H1 (cell line): Measurements from ENCODE around the gene THAP11. TPM values are rescaled to one million over a fixed set of nuclear protein-coding genes. Genes with fewer than 3 reads are reported as not detected.

Source experiments
- CBX8 ChIP-seq: fragments of 300-800, 300-1000 bp; sonication (generic); IDR thresholded peaks from 2 replicates; pipeline ENCODE4 v1.7.1; 2016; ENCODE audit warnings: low read depth, low read length, borderline replicate concordance
- CHD1 ChIP-seq: IDR thresholded peaks from 2 replicates; pipeline ENCODE4 v1.6.1; 2012; ENCODE audit warnings: low read depth, low read length, improper control_type of control experiment
- CREB1 ChIP-seq: IDR thresholded peaks from 2 replicates; pipeline ENCODE4 v1.6.1; 2012; ENCODE audit warnings: inconsistent platforms
- HDAC6 ChIP-seq: IDR thresholded peaks from one replicate; pipeline ENCODE4 v1.7.1; 2012; ENCODE audit warnings: low read depth, mild to moderate bottlenecking, inconsistent platforms, low read length, moderate library complexity
- KDM1A ChIP-seq: fragments of 200-600, 300-600 bp; sonication (generic); IDR thresholded peaks from 2 replicates; pipeline ENCODE4 v1.7.1; 2016; ENCODE audit warnings: mild to moderate bottlenecking, low read length, borderline replicate concordance
- TBP ChIP-seq: IDR thresholded peaks from 2 replicates; pipeline ENCODE4 v1.6.1; 2011; ENCODE audit warnings: low read depth, low read length, improper control_type of control experiment
- TEAD4 ChIP-seq: IDR thresholded peaks from 2 replicates; pipeline ENCODE4 v1.6.1; 2012; ENCODE audit warnings: low read depth, low read length, inconsistent platforms, mixed read lengths
- polyA plus RNA-seq, 7 experiments: library from polyadenylated mRNA; depleted of rRNA in 3 of 7; stranded (reverse) in 5 of 7; unstranded in 2 of 7; fragments of >200 nt in 5 of 7; fragments of 200-250 nt in 2 of 7; gene quantifications; 1 replicate in 5 of 7; 2 replicates in 1 of 7; 4 replicates in 1 of 7; pipeline versions ENCODE4 v1.2.1 to v1.2.3, GENCODE V29; 2011 to 2013; ENCODE audit warnings: missing spikeins in 2 of 7, mixed read lengths in 2 of 7
- total RNA-seq: library from RNA; stranded (reverse); fragmentation: NEBNext Ultra II Directional; extraction: Animal tissue kit (Norgen Biotek cat#: 25700); gene quantifications from 2 replicates; pipeline ENCODE4 v1.2.1, GENCODE V29; 2021
- TF ChIP-seq, protein P1 (sequence below): fragments of 300-600 bp; sonication (generic); IDR thresholded peaks from 2 replicates; pipeline ENCODE4 v1.7.1; 2012; ENCODE audit warnings: low read length, moderate library complexity, mild to moderate bottlenecking, inconsistent platforms; ENCODE audit not compliant: insufficient replicate concordance

The THAP11 gene
- total and polyA plus RNA-seq, 2 of the 8 experiments (the other 6 are each of a cell fraction or from before 2014, with no cell fraction given), result 50.8 to 54.8 TPM

- TF ChIP-seq TEAD4 (peak; percentile 46; the same call in 1 of the 2 replicates), CREB1 (peak; percentile 82), CBX8 (no peak), KDM1A (peak; percentile 74; the same call in 1 of the 2 replicates), TBP (peak; percentile 84; the same call in 1 of the 2 replicates), CHD1 (no peak), HDAC6 (no peak)
- TF ChIP-seq, protein P1, sequence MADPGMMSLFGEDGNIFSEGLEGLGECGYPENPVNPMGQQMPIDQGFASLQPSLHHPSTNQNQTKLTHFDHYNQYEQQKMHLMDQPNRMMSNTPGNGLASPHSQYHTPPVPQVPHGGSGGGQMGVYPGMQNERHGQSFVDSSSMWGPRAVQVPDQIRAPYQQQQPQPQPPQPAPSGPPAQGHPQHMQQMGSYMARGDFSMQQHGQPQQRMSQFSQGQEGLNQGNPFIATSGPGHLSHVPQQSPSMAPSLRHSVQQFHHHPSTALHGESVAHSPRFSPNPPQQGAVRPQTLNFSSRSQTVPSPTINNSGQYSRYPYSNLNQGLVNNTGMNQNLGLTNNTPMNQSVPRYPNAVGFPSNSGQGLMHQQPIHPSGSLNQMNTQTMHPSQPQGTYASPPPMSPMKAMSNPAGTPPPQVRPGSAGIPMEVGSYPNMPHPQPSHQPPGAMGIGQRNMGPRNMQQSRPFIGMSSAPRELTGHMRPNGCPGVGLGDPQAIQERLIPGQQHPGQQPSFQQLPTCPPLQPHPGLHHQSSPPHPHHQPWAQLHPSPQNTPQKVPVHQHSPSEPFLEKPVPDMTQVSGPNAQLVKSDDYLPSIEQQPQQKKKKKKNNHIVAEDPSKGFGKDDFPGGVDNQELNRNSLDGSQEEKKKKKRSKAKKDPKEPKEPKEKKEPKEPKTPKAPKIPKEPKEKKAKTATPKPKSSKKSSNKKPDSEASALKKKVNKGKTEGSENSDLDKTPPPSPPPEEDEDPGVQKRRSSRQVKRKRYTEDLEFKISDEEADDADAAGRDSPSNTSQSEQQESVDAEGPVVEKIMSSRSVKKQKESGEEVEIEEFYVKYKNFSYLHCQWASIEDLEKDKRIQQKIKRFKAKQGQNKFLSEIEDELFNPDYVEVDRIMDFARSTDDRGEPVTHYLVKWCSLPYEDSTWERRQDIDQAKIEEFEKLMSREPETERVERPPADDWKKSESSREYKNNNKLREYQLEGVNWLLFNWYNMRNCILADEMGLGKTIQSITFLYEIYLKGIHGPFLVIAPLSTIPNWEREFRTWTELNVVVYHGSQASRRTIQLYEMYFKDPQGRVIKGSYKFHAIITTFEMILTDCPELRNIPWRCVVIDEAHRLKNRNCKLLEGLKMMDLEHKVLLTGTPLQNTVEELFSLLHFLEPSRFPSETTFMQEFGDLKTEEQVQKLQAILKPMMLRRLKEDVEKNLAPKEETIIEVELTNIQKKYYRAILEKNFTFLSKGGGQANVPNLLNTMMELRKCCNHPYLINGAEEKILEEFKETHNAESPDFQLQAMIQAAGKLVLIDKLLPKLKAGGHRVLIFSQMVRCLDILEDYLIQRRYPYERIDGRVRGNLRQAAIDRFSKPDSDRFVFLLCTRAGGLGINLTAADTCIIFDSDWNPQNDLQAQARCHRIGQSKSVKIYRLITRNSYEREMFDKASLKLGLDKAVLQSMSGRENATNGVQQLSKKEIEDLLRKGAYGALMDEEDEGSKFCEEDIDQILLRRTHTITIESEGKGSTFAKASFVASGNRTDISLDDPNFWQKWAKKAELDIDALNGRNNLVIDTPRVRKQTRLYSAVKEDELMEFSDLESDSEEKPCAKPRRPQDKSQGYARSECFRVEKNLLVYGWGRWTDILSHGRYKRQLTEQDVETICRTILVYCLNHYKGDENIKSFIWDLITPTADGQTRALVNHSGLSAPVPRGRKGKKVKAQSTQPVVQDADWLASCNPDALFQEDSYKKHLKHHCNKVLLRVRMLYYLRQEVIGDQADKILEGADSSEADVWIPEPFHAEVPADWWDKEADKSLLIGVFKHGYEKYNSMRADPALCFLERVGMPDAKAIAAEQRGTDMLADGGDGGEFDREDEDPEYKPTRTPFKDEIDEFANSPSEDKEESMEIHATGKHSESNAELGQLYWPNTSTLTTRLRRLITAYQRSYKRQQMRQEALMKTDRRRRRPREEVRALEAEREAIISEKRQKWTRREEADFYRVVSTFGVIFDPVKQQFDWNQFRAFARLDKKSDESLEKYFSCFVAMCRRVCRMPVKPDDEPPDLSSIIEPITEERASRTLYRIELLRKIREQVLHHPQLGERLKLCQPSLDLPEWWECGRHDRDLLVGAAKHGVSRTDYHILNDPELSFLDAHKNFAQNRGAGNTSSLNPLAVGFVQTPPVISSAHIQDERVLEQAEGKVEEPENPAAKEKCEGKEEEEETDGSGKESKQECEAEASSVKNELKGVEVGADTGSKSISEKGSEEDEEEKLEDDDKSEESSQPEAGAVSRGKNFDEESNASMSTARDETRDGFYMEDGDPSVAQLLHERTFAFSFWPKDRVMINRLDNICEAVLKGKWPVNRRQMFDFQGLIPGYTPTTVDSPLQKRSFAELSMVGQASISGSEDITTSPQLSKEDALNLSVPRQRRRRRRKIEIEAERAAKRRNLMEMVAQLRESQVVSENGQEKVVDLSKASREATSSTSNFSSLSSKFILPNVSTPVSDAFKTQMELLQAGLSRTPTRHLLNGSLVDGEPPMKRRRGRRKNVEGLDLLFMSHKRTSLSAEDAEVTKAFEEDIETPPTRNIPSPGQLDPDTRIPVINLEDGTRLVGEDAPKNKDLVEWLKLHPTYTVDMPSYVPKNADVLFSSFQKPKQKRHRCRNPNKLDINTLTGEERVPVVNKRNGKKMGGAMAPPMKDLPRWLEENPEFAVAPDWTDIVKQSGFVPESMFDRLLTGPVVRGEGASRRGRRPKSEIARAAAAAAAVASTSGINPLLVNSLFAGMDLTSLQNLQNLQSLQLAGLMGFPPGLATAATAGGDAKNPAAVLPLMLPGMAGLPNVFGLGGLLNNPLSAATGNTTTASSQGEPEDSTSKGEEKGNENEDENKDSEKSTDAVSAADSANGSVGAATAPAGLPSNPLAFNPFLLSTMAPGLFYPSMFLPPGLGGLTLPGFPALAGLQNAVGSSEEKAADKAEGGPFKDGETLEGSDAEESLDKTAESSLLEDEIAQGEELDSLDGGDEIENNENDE, result no peak
These were observed 4.4 kb downstream of the THAP11 start, which contains the start of gene NUTF2 (continued) for GRCh38 chr16:67846320-67847063.
